IMR-90 (cell line): ENCODE measurements around the gene TET1. TPM values are rescaled to one million over a fixed set of nuclear protein-coding genes. Genes with fewer than 3 reads are reported as not detected.
"Not testable (repeated sequence)": the region's sequence is repeated elsewhere in the genome, so short reads cannot be mapped to it uniquely, and the experiment has no call there.

ENCODE experiments used
- ATAC-seq: fragments of 200-7000 bp; cut with Tn5 transposase; 2 replicates; pipeline ENCODE4 v1.9.1; 2020; ENCODE audit warnings: low read depth, mild to moderate bottlenecking, moderate library complexity
- BruUV-seq: library from RNA; stranded (reverse); fragments of 400-500 nt; replicated peaks from 2 replicates; lab custom pipeline; 2021; lab: Mats Ljungman, UMichigan
- CTCF ChIA-PET: fragments of 300-600 bp; formaldehyde crosslinking; extraction: SDS; loops from one replicate; lab custom pipeline; 2021; ENCODE audit warnings: antibody characterized with exemption; lab: Yijun Ruan, JAX
- POLR2A ChIA-PET: fragments of 300-600 bp; sonication (Branson Sonifier 250); formaldehyde crosslinking; loops from one replicate; lab custom pipeline; 2022; ENCODE audit warnings: antibody characterized with exemption; ENCODE audit not compliant: unreplicated experiment; lab: Charles Lee
- DNase-seq: peaks from one replicate; pipeline ENCODE4 v3.0.0; 2013
- H2AFZ ChIP-seq: replicated peaks from 2 replicates; pipeline ENCODE3; 2013; ENCODE audit warnings: low read length, mild to moderate bottlenecking; ENCODE audit not compliant: poor library complexity
- H2AK5ac ChIP-seq: 2 replicates; pipeline ENCODE4 v1.6.1; 2013; ENCODE audit warnings: low read depth, low read length, inconsistent platforms
- H2AK9ac ChIP-seq: replicated peaks from 2 replicates; pipeline ENCODE3; 2013; ENCODE audit warnings: mild to moderate bottlenecking, low read depth, low read length, moderate library complexity; ENCODE audit not compliant: poor library complexity
- H2BK120ac ChIP-seq: 2 replicates; pipeline ENCODE4 v1.6.1; 2013; ENCODE audit warnings: low read depth, low read length, inconsistent platforms
- H2BK15ac ChIP-seq: 3 replicates; pipeline ENCODE4 v1.6.1; 2013; ENCODE audit warnings: low read depth, low read length, inconsistent platforms
- H2BK20ac ChIP-seq: 2 replicates; pipeline ENCODE4 v1.6.1; 2013; ENCODE audit warnings: low read depth, mild to moderate bottlenecking, inconsistent platforms, low read length, moderate library complexity
- H2BK5ac ChIP-seq: 2 replicates; pipeline ENCODE4 v1.6.1; 2013; ENCODE audit warnings: mild to moderate bottlenecking, low read depth, low read length, inconsistent platforms; ENCODE audit not compliant: poor library complexity, severe bottlenecking
- H3K14ac ChIP-seq: replicated peaks from 2 replicates; pipeline ENCODE4 v1.6.1; 2013; ENCODE audit warnings: low read depth, low read length, inconsistent platforms
- H3K18ac ChIP-seq: 2 replicates; pipeline ENCODE4 v1.6.1; 2013; ENCODE audit warnings: low read depth, low read length, control low read depth
- H3K23ac ChIP-seq: 2 replicates; pipeline ENCODE4 v1.6.1; 2013; ENCODE audit warnings: low read depth, low read length, inconsistent platforms
- H3K27ac ChIP-seq: 2 replicates; pipeline ENCODE4 v1.5.1; 2013; ENCODE audit warnings: mild to moderate bottlenecking, control low read depth, low read length; ENCODE audit not compliant: insufficient read depth
- H3K27me3 ChIP-seq: 2 replicates; pipeline ENCODE4 v1.6.1; 2013; ENCODE audit warnings: low read length; ENCODE audit not compliant: control insufficient read depth, insufficient read depth
- H3K36me3 ChIP-seq: 2 replicates; pipeline ENCODE4 v1.6.1; 2013; ENCODE audit warnings: low read length, mixed read lengths; ENCODE audit not compliant: control insufficient read depth, insufficient read depth
- H3K4ac ChIP-seq: 2 replicates; pipeline ENCODE4 v1.6.1; 2013; ENCODE audit warnings: low read depth, low read length, inconsistent platforms
- H3K4me1 ChIP-seq: 2 replicates; pipeline ENCODE4 v1.6.1; 2013; ENCODE audit warnings: low read length, mixed read lengths; ENCODE audit not compliant: control insufficient read depth, insufficient read depth
- H3K4me2 ChIP-seq: 2 replicates; pipeline ENCODE4 v1.6.1; 2013; ENCODE audit warnings: low read depth, mild to moderate bottlenecking, control low read depth, low read length, moderate library complexity
- H3K4me3 ChIP-seq: 2 replicates; pipeline ENCODE4 v1.5.1; 2013; ENCODE audit warnings: low read depth, mild to moderate bottlenecking, control low read depth, low read length, moderate library complexity; ENCODE audit not compliant: insufficient read depth
- H3K56ac ChIP-seq: 2 replicates; pipeline ENCODE4 v1.6.1; 2013; ENCODE audit warnings: low read length, inconsistent platforms; ENCODE audit not compliant: insufficient read depth; ENCODE audit errors: extremely low read depth
- H3K79me1 ChIP-seq, 2 experiments: 2 replicates each; pipeline ENCODE4 v1.6.1; 2013; ENCODE audit warnings: low read length in 2 of 2, inconsistent platforms in 1 of 2, low read depth in 1 of 2
- H3K9ac ChIP-seq: 2 replicates; pipeline ENCODE4 v1.6.1; 2013; ENCODE audit warnings: low read depth, low read length, control low read depth
- H3K9me1 ChIP-seq: 2 replicates; pipeline ENCODE4 v1.6.1; 2013; ENCODE audit warnings: low read length, inconsistent platforms; ENCODE audit not compliant: insufficient read depth
- H3K9me3 ChIP-seq: 2 replicates; pipeline ENCODE4 v1.6.1; 2013; ENCODE audit warnings: low read length; ENCODE audit not compliant: control insufficient read depth, insufficient read depth
- H4K20me1 ChIP-seq: 2 replicates; pipeline ENCODE4 v1.6.1; 2013; ENCODE audit warnings: low read length, inconsistent platforms; ENCODE audit not compliant: insufficient read depth
- H4K5ac ChIP-seq: 2 replicates; pipeline ENCODE4 v1.6.1; 2013; ENCODE audit warnings: mild to moderate bottlenecking, low read depth, low read length, control low read depth
- H4K8ac ChIP-seq, 2 experiments: 2 replicates each; pipeline ENCODE4 v1.6.1; 2013; ENCODE audit warnings: low read depth in 2 of 2, low read length in 2 of 2, control low read depth in 1 of 2, inconsistent platforms in 1 of 2
- H4K91ac ChIP-seq: 2 replicates; pipeline ENCODE4 v1.6.1; 2013; ENCODE audit warnings: low read depth, low read length, inconsistent platforms; ENCODE audit not compliant: insufficient read depth
- FOS ChIP-seq: fragments of 150-350 bp; IDR thresholded peaks from 2 replicates; pipeline ENCODE4 v1.6.1; 2016; ENCODE audit warnings: low read depth, low read length
- NFE2L2 ChIP-seq: fragments of 150-350 bp; IDR thresholded peaks from 2 replicates; pipeline ENCODE4 v1.6.1; 2016; ENCODE audit warnings: low read depth, mild to moderate bottlenecking, low read length
- POLR2A ChIP-seq: IDR thresholded peaks from 2 replicates; pipeline ENCODE4 v1.6.1; 2012; ENCODE audit warnings: mild to moderate bottlenecking, low read depth, low read length
- SMC3 ChIP-seq: fragments of 150-350 bp; IDR thresholded peaks from 2 replicates; pipeline ENCODE4 v1.6.1; 2016; ENCODE audit warnings: low read depth, mild to moderate bottlenecking, antibody characterized with exemption, low read length, moderate library complexity
- WGBS, 2 experiments: methylation state at CpG; one replicate each; pipeline versions ENCODE4 v1.1.5 to v1.1.7; 2013; ENCODE audit warnings: missing lambda C conversion rate in 2 of 2; ENCODE audit not compliant: insufficient read length in 1 of 2; ENCODE audit errors: extremely low coverage in 2 of 2; 5-methylcytosine and 5-hydroxymethylcytosine counted together
- dilution Hi-C: fragments of 300-500 bp; cut with HindIII; formaldehyde crosslinking; loops from one replicate; pipeline ENCODE4 v1.14.3; 2018; ENCODE audit warnings: low sequenced_read_pairs; ENCODE audit not compliant: unreplicated experiment
- in situ Hi-C: fragments of 300-500 bp; cut with MboI; formaldehyde crosslinking; loops from 3 replicates; pipeline ENCODE4 v1.14.3; 2019; ENCODE audit warnings: low sequenced_read_pairs, inconsistent platforms, mixed read lengths
- intact Hi-C: fragments of 100-400 bp; cut with micrococcal nuclease; formaldehyde crosslinking; loops from 2 replicates; pipeline ENCODE4 v1.10.0; 2022
- polyA plus RNA-seq, 3 experiments: library from polyadenylated mRNA; depleted of rRNA; stranded (reverse); fragments of >200 nt; gene quantifications; 2 replicates each; pipeline ENCODE4 v1.2.3, GENCODE V29; 2012; ENCODE audit warnings: low replicate concordance in 1 of 3
- total RNA-seq: library from RNA; depleted of rRNA; stranded (reverse); fragments of >200 nt; gene quantifications from 2 replicates; pipeline ENCODE4 v1.2.3, GENCODE V29; 2012
- TF ChIP-seq, protein P1 (sequence below): fragments of 150-350 bp; IDR thresholded peaks from 2 replicates; pipeline ENCODE4 v1.6.1; 2016; ENCODE audit warnings: low read depth, mild to moderate bottlenecking, low read length, moderate library complexity, borderline replicate concordance
- TF ChIP-seq, protein P2 (sequence below): fragments of 150-350 bp; IDR thresholded peaks from 2 replicates; pipeline ENCODE4 v1.6.1; 2017; ENCODE audit warnings: mild to moderate bottlenecking, antibody characterized with exemption, low read length, low read depth

TET1 gene
- total and polyA plus RNA-seq, 2 of the 4 experiments (the other 2 are of a cell fraction): 1.0 to 4.3 TPM

DNA sequence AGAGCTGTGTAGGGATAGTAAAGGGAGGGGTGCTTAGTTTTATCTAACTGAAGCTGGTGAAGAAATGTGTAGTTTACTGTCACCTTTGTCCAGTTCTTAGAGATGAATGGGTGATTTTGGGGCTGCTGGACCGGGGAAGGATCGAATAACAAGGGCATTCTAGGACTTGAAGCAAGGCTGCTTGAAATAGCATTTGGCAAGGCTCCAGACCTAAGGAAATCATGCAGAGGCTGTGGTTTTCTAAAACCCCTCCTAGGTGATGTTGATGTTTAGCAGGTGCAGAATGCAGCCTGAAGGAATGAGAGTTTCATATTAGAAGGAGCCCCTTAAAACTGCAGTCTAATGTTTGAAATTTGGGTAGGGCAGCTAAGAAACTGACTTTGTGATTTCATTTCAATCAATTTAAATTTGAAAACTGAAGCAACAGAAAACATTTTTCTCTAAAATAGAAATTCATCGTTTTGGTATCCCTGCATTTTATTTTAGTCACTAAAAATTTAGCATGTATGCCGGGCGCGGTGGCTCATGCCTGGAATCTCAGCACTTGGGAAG is 68.5 kb downstream of the TET1 start:
- Histone ChIP-seq H2BK15ac (no peak overlapping the region), H3K79me1 (peaks cover 8 to 37% of the 10 kb centered on the region in 2 experiments), H2BK20ac (no peak overlapping the region), H3K18ac (no peak overlapping the region), H4K8ac (no peak overlapping the region), H2AK9ac (no peak overlapping the region), H3K27ac (no peak overlapping the region), H3K56ac (no peak overlapping the region), H3K4ac (no peak overlapping the region), H3K4me1 (peaks cover 4% of the 10 kb centered on the region), H3K27me3 (no peaks in the 10 kb centered on the region), H2BK5ac (no peak overlapping the region), H2AFZ (no peak overlapping the region), H3K9me3 (0 out of 2 replicates have a peak, but pooled peaks cover 2% of the 10 kb centered on the region), H3K36me3 (0 out of 2 replicates have a peak, but pooled peaks cover 1% of the 10 kb centered on the region), H3K14ac (no peak overlapping the region), H3K9ac (no peak overlapping the region), H3K4me3 (no peak overlapping the region), H3K4me2 (no peak overlapping the region), H4K91ac (no peak overlapping the region), H4K20me1 (peaks cover 10% of the 10 kb centered on the region; the same call in 1 of the 2 replicates), H3K9me1 (peaks cover 5% of the 10 kb centered on the region), H3K23ac (no peak overlapping the region), H2AK5ac (no peak overlapping the region), H2BK120ac (no peak overlapping the region), H4K5ac (no peak overlapping the region)
- ChIA-PET POLR2A (no interaction called here), CTCF (no interaction called here)
- intact Hi-C loops: no loop called here
- dilution Hi-C loops: no loop called here
- ATAC-seq (no peak), DNase-seq (peak; percentile 34)
- no TSS peak for BruUV-seq
- TF ChIP-seq, protein P1, sequence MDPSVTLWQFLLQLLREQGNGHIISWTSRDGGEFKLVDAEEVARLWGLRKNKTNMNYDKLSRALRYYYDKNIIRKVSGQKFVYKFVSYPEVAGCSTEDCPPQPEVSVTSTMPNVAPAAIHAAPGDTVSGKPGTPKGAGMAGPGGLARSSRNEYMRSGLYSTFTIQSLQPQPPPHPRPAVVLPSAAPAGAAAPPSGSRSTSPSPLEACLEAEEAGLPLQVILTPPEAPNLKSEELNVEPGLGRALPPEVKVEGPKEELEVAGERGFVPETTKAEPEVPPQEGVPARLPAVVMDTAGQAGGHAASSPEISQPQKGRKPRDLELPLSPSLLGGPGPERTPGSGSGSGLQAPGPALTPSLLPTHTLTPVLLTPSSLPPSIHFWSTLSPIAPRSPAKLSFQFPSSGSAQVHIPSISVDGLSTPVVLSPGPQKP: no peak
- no peak for TF ChIP-seq POLR2A
- no peak for TF ChIP-seq FOS
- TF ChIP-seq, protein P2, sequence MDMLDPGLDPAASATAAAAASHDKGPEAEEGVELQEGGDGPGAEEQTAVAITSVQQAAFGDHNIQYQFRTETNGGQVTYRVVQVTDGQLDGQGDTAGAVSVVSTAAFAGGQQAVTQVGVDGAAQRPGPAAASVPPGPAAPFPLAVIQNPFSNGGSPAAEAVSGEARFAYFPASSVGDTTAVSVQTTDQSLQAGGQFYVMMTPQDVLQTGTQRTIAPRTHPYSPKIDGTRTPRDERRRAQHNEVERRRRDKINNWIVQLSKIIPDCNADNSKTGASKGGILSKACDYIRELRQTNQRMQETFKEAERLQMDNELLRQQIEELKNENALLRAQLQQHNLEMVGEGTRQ: no peak
- no peak for TF ChIP-seq NFE2L2
- no peak for TF ChIP-seq SMC3
- WGBS, 2 experiments: no CpG with 5 or more reads among the region's 6 CpGs
- in situ Hi-C loops: no loop called here

DNA sequence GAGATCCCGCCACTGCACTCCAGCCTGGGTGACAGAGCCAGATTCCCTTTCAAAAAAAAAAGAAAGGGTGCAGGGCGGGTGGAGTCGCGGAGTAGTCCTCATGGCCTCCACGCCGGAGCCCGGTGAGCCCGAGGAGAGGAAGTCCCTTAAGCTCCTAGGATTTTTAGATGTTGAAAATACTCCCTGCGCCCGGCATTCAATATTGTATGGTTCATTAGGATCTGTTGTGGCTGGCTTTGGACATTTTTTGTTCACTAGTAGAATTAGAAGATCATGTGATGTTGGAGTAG is 72.1 kb downstream of the TET1 start:
- DNase-seq, H2AFZ ChIP-seq, H3K9ac ChIP-seq, H3K18ac ChIP-seq, H2BK5ac ChIP-seq, H3K4me1 ChIP-seq, H2BK120ac ChIP-seq, H2AK9ac ChIP-seq, H3K27ac ChIP-seq, H3K36me3 ChIP-seq, dilution Hi-C loops, H3K9me3 ChIP-seq, CTCF ChIA-PET, H2BK20ac ChIP-seq, H3K9me1 ChIP-seq, intact Hi-C loops, in situ Hi-C loops, H3K4me3 ChIP-seq, POLR2A ChIA-PET, H4K8ac ChIP-seq, H3K4me2 ChIP-seq, H2BK15ac ChIP-seq, BruUV-seq, ATAC-seq, H4K91ac ChIP-seq, H3K4ac ChIP-seq, H3K23ac ChIP-seq, H2AK5ac ChIP-seq, H3K56ac ChIP-seq, H3K14ac ChIP-seq, H4K5ac ChIP-seq, H3K27me3 ChIP-seq: not testable (repeated sequence)
- no CpG with 5 or more reads among the region's 10 CpGs for WGBS, 2 experiments
- H3K79me1 ChIP-seq: peaks cover 20 to 39% of the 10 kb centered on the region in 2 experiments
- peaks cover 10% of the 10 kb centered on the region; the same call in 1 of the 2 replicates for H4K20me1 ChIP-seq
